Lower leg skin (tissue), 3 donors: ENCODE data around the gene HDAC4.

Source experiments
- POLR2A ChIP-seq, 2 donors: fragments of 450-650 bp; IDR thresholded peaks; one replicate each; pipeline ENCODE4 v1.6.1; 2016 to 2017; ENCODE audit warnings: antibody characterized with exemption in 2 of 2, mild to moderate bottlenecking in 1 of 2, moderate library complexity in 1 of 2
- TF ChIP-seq, protein P1 (sequence below), 3 donors: fragments of 450-650 bp; IDR thresholded peaks; one replicate each; pipeline ENCODE4 v1.5.1; 2016; ENCODE audit warnings: antibody characterized with exemption in 3 of 3, mild to moderate bottlenecking in 3 of 3, moderate library complexity in 2 of 3

DNA sequence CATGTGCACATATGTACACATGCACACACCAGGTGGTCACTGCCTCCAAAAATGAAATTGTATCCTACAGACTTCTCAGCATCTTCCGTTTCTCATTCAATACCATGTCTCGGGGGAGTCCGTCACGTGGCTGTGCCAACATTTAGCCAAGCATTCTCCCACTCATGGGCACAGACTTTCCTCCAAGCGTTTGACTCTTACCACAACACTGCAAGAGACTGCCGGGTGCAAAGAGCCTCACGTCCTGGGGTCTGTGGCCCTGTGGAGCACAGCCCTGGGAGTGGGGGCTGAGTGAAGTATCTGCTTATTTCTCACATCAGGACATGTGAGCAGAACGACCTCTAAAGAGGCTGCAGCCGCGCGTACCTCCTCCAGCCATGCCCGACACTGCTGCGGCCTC is 28.0 kb downstream of the HDAC4 start:
- TF ChIP-seq POLR2A (IDR thresholded peaks at IDR 0.05) = no peak
- TF ChIP-seq, protein P1, sequence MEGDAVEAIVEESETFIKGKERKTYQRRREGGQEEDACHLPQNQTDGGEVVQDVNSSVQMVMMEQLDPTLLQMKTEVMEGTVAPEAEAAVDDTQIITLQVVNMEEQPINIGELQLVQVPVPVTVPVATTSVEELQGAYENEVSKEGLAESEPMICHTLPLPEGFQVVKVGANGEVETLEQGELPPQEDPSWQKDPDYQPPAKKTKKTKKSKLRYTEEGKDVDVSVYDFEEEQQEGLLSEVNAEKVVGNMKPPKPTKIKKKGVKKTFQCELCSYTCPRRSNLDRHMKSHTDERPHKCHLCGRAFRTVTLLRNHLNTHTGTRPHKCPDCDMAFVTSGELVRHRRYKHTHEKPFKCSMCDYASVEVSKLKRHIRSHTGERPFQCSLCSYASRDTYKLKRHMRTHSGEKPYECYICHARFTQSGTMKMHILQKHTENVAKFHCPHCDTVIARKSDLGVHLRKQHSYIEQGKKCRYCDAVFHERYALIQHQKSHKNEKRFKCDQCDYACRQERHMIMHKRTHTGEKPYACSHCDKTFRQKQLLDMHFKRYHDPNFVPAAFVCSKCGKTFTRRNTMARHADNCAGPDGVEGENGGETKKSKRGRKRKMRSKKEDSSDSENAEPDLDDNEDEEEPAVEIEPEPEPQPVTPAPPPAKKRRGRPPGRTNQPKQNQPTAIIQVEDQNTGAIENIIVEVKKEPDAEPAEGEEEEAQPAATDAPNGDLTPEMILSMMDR (IDR thresholded peaks at IDR 0.05) = no peak
